ENCODE measurements around the gene CPNE2. TPM values are rescaled to one million over a fixed set of nuclear protein-coding genes. Genes with fewer than 3 reads are reported as not detected.

The CPNE2 gene
- polyA plus RNA-seq, 2 of the 4 experiments (the other 2 are of a cell fraction) = 36.7 TPM

DNA sequence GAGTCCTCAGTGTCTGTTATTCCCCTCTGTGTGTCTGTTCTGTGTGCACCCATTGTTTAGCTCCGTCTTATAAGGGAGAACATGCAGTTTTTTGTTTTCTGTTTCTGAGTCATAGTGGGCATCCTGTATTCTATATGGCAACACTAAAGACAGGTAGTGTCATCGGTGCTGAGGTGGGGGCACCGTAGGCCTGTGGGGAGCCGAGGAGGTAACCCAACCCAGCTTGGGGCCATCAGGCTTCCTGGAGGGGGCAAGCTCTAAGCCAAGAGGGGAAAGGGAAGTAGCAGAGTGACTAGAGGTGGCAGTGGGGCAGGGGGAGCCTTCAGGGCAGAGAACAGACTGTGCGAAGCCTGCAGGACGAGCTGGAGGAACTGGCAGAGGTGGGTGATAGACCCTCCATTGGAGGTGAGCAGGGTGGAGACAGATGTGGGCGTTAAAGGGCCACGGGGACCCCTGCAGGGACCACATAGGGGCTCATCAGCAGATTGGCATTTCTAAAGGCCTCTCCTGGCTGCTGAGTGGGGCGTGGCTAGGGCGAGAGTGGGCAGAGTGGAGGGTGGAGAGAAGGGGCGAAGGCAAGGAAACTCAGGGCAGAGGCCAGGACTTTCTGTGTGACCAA, 36.5 kb downstream of the CPNE2 start:
- Histone ChIP-seq H3K9me3 (no peaks in the 10 kb centered on the region), H3K4me1 (no peaks in the 10 kb centered on the region), H3K27ac (no peak overlapping the region), H3K4me3 (no peak overlapping the region), H3K4me2 (no peak overlapping the region)
- ChIA-PET POLR2A (no interaction called here), CTCF (interaction anchor here (1.3 kb wide), 1 partner anchor 37 kb away, joined by 4 read pairs; the partner anchor contains the start of gene CPNE2)
- FAIRE-seq (no peak), DNase-seq (ENCODE audit: low read depth in 1 of 2, low spot score in 1 of 2) (no peak), ATAC-seq (no peak)
- TF ChIP-seq RARB (CRISPR knock-in tag; IDR thresholded peaks at IDR 0.05) (no peak), JUN (IDR thresholded peaks at IDR 0.05) (no peak), CHD4 (IDR thresholded peaks at IDR 0.05; ENCODE audit: borderline replicate concordance) (no peak)
- 88% methylated on average over 11 of the region's 11 CpGs for WGBS (ENCODE audit: missing lambda C conversion rate)

DNA sequence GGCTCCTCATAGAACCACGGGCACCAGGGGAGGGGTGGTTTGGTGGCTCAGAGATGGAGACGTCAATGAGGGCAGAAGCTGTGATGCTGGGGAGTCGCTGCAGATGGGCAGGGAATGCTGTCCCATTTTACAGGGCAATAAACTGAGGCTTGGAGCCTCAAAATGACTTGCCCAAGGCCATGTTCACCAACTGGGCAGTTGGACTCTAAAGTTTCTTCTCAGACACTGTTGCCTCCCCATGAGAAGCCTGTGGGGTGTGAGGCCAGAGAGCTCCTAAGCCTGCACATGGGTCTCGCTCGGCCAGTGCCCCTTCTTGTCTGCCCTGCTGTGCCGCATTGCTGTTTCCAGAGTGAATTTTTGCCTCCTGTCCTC, 38.6 kb downstream of the CPNE2 start:
- POLR2A ChIA-PET = no interaction called here
- TF ChIP-seq RNF2 (IDR thresholded peaks at IDR 0.05; ENCODE audit: borderline replicate concordance, low read depth) (no peak), RCOR1 (IDR thresholded peaks at IDR 0.05; ENCODE audit: low read depth, low read length) (no peak), POLR2AphosphoS2 (conservative IDR thresholded peaks at IDR 0.05; ENCODE audit: low read length) (no peak), HOXA7 (CRISPR knock-in tag; IDR thresholded peaks at IDR 0.05) (no peak), HEYL (CRISPR knock-in tag; IDR thresholded peaks at IDR 0.05) (no peak), CBX8 (IDR thresholded peaks at IDR 0.05) (no peak)
- WGBS (ENCODE audit: missing lambda C conversion rate) = 90% methylated on average over 6 of the region's 6 CpGs
- ATAC-seq (no peak), FAIRE-seq (no peak), DNase-seq (ENCODE audit: low read depth in 1 of 2, low spot score in 1 of 2) (no peak)
- H3K9me3 ChIP-seq = no peaks in the 10 kb centered on the region
- no peak overlapping the region for H3K27ac ChIP-seq
- CTCF ChIA-PET = interaction anchor here (1.3 kb wide), 1 partner anchor 58 kb away, joined by 3 read pairs; no protein-coding TSS in a partner anchor
- H3K4me3 ChIP-seq = no peak overlapping the region
- H3K4me1 ChIP-seq = no peaks in the 10 kb centered on the region
- H3K4me2 ChIP-seq = no peak overlapping the region

DNA sequence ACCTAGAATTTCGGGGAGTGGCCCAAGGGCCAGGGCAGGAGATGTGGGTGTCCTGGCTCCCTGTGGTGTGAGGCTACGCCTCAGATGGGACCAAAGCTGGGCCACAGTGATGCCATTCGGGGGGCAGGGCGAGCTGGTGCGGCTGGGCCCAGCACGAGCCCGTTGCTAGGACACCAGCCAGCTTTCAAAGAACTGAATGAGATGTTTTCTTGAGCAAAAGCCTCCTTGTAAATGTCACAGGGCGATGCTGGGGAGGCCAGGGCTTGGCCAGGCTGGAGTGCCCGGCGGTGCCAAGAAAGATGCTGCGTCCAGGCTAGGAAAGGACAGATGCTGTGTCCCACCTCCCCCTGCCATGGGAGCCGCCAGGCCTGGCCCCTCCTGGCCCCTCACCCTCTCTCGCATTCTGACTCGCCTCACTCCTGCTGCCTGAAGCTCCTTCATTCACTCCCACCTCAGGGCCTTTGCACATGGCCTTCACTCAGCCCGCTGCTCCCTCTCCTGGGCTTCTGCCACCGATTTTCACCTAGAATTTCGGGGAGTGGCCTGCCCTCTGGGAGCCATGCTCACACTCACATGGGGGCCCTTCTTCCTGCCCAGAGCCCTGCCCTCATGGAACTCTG, 39.1 kb downstream of the CPNE2 start:
- ATAC-seq = peak in 1 of 2 experiments; percentile 16; a peak in 2 of 6 replicates
- 77% methylated on average over 12 of the region's 17 CpGs for WGBS (ENCODE audit: missing lambda C conversion rate)
- TF ChIP-seq HOXB5 (CRISPR knock-in tag; IDR thresholded peaks at IDR 0.05) (no peak), HEYL (CRISPR knock-in tag; IDR thresholded peaks at IDR 0.05) (no peak), FOSB (CRISPR knock-in tag; IDR thresholded peaks at IDR 0.05) (no peak), GATA3 (IDR thresholded peaks at IDR 0.05; ENCODE audit: borderline replicate concordance) (no peak), CBX8 (IDR thresholded peaks at IDR 0.05) (no peak), ESRRA (IDR thresholded peaks at IDR 0.05; ENCODE audit: borderline replicate concordance, low read length) (no peak), EP300 (IDR thresholded peaks at IDR 0.05) (no peak)
- TF ChIP-seq, protein P1, sequence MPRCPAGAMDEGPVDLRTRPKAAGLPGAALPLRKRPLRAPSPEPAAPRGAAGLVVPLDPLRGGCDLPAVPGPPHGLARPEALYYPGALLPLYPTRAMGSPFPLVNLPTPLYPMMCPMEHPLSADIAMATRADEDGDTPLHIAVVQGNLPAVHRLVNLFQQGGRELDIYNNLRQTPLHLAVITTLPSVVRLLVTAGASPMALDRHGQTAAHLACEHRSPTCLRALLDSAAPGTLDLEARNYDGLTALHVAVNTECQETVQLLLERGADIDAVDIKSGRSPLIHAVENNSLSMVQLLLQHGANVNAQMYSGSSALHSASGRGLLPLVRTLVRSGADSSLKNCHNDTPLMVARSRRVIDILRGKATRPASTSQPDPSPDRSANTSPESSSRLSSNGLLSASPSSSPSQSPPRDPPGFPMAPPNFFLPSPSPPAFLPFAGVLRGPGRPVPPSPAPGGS (IDR thresholded peaks at IDR 0.05) = no peak
- H3K4me3 ChIP-seq = no peak overlapping the region
- no peaks in the 10 kb centered on the region for H3K4me1 ChIP-seq
- CTCF ChIA-PET = interaction anchor here (1.3 kb wide), 1 partner anchor 59 kb away, joined by 3 read pairs; no protein-coding TSS in a partner anchor
- POLR2A ChIA-PET = no interaction called here
- H3K4me2 ChIP-seq = no peak overlapping the region
- no peak for DNase-seq (ENCODE audit: low read depth in 1 of 2, low spot score in 1 of 2)
- H3K9me3 ChIP-seq = no peaks in the 10 kb centered on the region
- FAIRE-seq = no peak
- no peak overlapping the region for H3K27ac ChIP-seq

DNA sequence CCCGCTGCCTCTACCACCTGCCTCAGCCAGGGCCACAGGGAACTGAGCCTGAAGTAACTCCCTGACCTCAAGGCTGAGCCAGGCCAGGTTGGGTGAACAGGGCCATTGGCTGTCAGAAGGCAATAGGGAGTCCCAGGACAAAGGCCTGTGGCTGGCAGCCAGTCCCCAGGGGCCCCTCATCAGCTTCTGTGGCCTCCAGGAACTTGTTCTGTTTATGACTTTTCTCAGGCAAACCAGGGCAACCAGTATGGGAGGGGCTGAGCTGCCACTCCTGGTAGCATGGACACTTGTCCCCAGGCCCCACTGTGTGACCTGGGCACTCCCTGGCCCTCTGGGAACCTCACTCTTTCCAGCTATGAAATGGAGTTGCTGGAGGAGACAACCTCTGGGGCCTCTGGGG, 40.1 kb downstream of the CPNE2 start:
- no peak overlapping the region for H3K4me2 ChIP-seq
- ATAC-seq = no peak
- H3K4me1 ChIP-seq = no peaks in the 10 kb centered on the region
- DNase-seq (ENCODE audit: low read depth in 1 of 2, low spot score in 1 of 2) = no peak
- ChIA-PET CTCF (no interaction called here), POLR2A (no interaction called here)
- H3K4me3 ChIP-seq = no peak overlapping the region
- no peak overlapping the region for H3K27ac ChIP-seq
- 86% methylated on average over 1 of the region's 1 CpG for WGBS (ENCODE audit: missing lambda C conversion rate)
- H3K9me3 ChIP-seq = no peaks in the 10 kb centered on the region
- no peak for FAIRE-seq
- no peak for TF ChIP-seq HOXB13 (CRISPR knock-in tag; IDR thresholded peaks at IDR 0.05; ENCODE audit: low read depth)
- TF ChIP-seq HOXB5 (CRISPR knock-in tag; IDR thresholded peaks at IDR 0.05) = no peak
- no peak for TF ChIP-seq MYC (IDR thresholded peaks at IDR 0.05; ENCODE audit: borderline replicate concordance, low read length)
- TF ChIP-seq TFCP2L1 (CRISPR knock-in tag; IDR thresholded peaks at IDR 0.05) = no peak
- no peak for TF ChIP-seq FOSB (CRISPR knock-in tag; IDR thresholded peaks at IDR 0.05)
- TF ChIP-seq PHF8 (IDR thresholded peaks at IDR 0.05; ENCODE audit: borderline replicate concordance, low read depth) = no peak
- no peak for TF ChIP-seq SMC3 (IDR thresholded peaks at IDR 0.05)
- no peak for TF ChIP-seq ZSCAN20 (CRISPR knock-in tag; IDR thresholded peaks at IDR 0.05)
- TF ChIP-seq, protein P2, sequence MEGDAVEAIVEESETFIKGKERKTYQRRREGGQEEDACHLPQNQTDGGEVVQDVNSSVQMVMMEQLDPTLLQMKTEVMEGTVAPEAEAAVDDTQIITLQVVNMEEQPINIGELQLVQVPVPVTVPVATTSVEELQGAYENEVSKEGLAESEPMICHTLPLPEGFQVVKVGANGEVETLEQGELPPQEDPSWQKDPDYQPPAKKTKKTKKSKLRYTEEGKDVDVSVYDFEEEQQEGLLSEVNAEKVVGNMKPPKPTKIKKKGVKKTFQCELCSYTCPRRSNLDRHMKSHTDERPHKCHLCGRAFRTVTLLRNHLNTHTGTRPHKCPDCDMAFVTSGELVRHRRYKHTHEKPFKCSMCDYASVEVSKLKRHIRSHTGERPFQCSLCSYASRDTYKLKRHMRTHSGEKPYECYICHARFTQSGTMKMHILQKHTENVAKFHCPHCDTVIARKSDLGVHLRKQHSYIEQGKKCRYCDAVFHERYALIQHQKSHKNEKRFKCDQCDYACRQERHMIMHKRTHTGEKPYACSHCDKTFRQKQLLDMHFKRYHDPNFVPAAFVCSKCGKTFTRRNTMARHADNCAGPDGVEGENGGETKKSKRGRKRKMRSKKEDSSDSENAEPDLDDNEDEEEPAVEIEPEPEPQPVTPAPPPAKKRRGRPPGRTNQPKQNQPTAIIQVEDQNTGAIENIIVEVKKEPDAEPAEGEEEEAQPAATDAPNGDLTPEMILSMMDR (IDR thresholded peaks at IDR 0.05) = no peak
- TF ChIP-seq RNF2 (IDR thresholded peaks at IDR 0.05; ENCODE audit: borderline replicate concordance, low read depth) = no peak
- TF ChIP-seq BHLHE40 (IDR thresholded peaks at IDR 0.05; ENCODE audit: low read depth, low read length) = no peak
- TF ChIP-seq RCOR1 (IDR thresholded peaks at IDR 0.05; ENCODE audit: low read depth, low read length) = no peak
- TF ChIP-seq, protein P3, sequence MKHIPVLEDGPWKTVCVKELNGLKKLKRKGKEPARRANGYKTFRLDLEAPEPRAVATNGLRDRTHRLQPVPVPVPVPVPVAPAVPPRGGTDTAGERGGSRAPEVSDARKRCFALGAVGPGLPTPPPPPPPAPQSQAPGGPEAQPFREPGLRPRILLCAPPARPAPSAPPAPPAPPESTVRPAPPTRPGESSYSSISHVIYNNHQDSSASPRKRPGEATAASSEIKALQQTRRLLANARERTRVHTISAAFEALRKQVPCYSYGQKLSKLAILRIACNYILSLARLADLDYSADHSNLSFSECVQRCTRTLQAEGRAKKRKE (CRISPR knock-in tag; IDR thresholded peaks at IDR 0.05; ENCODE audit: low read depth) = no peak
- no peak for TF ChIP-seq KDM1A (IDR thresholded peaks at IDR 0.05; ENCODE audit: low read depth)
- no peak for TF ChIP-seq KDM5A (IDR thresholded peaks at IDR 0.05)
- TF ChIP-seq, protein P4, sequence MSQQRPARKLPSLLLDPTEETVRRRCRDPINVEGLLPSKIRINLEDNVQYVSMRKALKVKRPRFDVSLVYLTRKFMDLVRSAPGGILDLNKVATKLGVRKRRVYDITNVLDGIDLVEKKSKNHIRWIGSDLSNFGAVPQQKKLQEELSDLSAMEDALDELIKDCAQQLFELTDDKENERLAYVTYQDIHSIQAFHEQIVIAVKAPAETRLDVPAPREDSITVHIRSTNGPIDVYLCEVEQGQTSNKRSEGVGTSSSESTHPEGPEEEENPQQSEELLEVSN (IDR thresholded peaks at IDR 0.05; ENCODE audit: borderline replicate concordance, low read depth) = no peak

Data from A549 (cell line).